ENCODE results near the gene TPPP2.
"Not testable (repeated sequence)": the region's sequence is repeated elsewhere in the genome, so short reads cannot be mapped to it uniquely, and the experiment has no call there.

Gene TPPP2

GRCh38 chr14:21029917-21030316 is at the start of gene TPPP2:
TPPP2 (plus strand) TSS chr14:21030217; CDS start chr14:21030582, 365 bp downstream.
- no peak for DNase-seq

- DNase-seq: no peak
These were observed 49.1 kb upstream of the TPPP2 start for GRCh38 chr14:20980906-20981305.

GRCh38 chr14:20982646-20983369 is 47.2 kb upstream of the TPPP2 start:
- DNase-seq: no peak

GRCh38 chr14:20985650-20986049 is 44.4 kb upstream of the TPPP2 start:
- not testable (repeated sequence) for DNase-seq

- no peak for DNase-seq
These were observed 43.2 kb upstream of the TPPP2 start for GRCh38 chr14:20986811-20987210.

DNA sequence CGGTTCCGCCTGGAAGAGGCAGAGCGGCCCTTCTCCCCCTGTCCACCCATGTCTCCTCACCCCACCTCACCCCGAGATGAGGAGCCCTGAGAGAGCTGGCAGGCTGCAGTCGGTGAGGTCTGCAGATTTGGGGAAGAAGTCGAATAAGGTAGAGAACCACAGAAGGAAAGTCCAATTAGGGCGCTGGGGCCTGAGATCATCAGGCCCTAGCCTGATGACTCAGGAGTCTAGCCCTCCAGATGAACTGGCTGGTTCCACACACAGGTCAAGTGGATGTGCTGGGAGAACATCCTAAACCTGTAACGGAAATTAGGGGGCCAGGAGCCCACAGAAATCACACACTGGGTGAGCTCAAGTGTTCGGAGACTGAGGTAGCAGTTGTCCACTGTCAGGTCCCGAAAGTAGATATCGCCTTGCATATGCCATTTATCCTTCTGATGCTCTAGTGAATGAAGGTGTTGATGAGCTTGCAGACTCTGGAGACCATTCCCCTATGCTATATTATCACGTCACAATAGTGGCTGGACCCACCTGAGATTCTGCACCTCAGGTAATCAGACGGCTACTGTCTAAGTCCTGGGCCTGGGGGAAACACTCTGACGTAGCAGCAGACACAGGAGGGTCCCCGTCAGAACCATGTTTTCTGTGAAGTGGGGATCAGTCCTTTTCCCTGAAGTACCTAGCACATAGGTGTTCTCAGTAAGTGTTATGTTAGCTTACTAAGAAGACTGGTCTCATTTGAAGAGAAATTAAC is 41.1 kb upstream of the TPPP2 start:
- no peak for DNase-seq

- DNase-seq: no peak
These were observed 40.6 kb upstream of the TPPP2 start for GRCh38 chr14:20989471-20989786.

- peak; percentile 86 to 90 for DNase-seq
These were observed 40.0 kb upstream of the TPPP2 start, which contains the start of gene METTL17 for GRCh38 chr14:20989787-20990600. METTL17 (plus strand) TSS chr14:20989980; CDS start chr14:20990003, 23 bp downstream.

- no peak for DNase-seq
These were observed 33.5 kb upstream of the TPPP2 start for GRCh38 chr14:20996521-20996920.

DNA sequence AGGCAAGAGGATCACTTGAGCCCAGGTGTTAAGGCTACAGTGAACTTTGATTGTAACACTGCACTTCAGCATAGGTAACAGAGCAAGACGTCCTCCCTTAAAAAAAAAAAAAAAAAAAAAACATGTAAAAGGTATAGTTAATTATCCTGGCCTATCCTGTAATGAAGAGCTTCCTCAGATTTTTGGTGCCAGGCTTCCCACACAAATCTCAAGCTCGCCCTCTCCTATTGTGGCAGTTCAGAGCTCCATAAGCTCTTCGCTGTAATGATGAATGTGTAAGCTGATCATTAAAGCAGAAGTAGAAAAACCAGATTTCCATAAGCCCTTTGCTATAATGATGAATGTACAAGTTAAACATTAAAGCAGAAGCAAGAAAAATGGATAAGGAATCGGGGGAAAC is 32.9 kb upstream of the TPPP2 start:
- no peak for DNase-seq

GRCh38 chr14:20997564-20997963 is 32.5 kb upstream of the TPPP2 start:
- no peak for DNase-seq

DNA sequence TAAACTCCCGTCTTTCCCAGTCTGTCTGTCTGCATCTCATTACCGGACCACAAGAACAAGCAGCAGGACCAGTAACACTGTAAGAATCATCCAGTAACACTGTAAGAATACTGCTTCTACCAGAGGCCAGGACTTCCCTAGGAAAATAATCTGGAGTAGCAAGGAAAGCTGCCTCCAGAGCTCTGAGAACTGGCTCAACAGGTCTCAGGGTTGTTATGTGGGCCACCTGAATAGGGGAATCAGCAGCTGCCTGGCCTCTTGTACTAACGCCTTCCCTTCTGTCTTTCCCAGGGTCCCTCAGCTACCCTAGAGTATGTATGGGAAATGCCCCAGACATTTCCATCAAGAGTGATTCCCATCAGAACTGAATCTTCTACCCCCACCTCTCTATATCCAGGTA is 31.9 kb upstream of the TPPP2 start:
- no peak for DNase-seq

GRCh38 chr14:20998674-20999366 is 31.2 kb upstream of the TPPP2 start, which contains the start of gene SLC39A2:
SLC39A2 (plus strand) TSS chr14:20999293; CDS start chr14:20999447, 154 bp downstream.
- DNase-seq: no peak

DNA sequence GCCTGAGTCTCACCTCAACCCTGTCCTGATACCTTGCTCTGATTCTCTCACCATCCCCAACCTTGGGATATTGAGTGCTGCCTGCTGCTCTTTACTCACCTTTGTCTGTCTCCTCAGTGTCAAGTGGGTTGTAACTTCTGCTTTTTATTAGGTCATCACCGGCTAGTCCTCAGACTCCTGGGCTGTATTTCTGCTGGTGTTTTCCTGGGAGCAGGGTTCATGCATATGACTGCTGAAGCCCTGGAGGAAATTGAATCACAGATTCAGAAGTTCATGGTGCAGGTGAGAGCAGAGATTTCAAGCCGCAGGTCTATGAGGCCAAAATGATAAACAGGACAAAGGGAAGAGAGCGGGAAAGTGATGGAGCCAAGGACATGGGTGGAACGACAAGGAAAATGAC is 30.4 kb upstream of the TPPP2 start:
- no peak for DNase-seq

DNA sequence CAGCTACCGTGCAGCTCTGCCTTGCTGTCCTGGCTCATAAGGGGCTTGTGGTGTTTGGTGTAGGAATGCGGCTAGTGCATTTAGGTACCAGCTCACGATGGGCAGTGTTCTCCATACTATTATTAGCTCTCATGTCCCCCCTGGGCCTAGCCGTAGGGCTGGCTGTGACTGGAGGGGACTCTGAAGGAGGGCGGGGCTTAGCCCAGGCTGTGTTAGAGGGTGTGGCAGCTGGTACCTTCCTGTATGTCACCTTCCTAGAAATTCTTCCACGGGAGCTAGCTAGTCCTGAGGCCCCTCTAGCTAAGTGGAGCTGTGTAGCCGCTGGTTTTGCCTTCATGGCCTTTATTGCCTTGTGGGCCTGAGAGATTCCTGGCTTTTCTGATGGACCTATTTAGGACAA is 28.8 kb upstream of the TPPP2 start:
- DNase-seq: no peak

- no peak for DNase-seq
These were observed 26.1 kb upstream of the TPPP2 start for GRCh38 chr14:21003788-21004346.

GRCh38 chr14:21009721-21010120 is 20.3 kb upstream of the TPPP2 start:
- DNase-seq: not testable (repeated sequence)

DNA sequence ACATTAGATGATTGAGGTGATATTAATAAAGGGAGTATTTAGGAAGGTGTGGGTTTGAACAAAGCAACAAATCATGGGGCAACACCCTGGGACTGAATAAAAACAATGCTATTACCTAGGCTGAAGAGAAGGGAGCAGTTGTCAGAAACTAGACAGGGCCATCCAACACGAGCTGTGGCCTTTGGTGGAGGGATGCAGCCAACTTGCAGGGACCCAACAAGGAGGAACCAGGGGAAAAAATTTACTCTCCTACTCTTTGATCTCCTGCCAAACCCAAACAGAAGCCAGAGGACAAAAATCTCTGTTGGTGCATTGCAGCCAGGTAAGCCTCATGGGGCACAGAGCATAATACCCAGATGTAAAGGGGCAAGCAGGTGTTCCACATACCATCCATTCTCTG is 18.9 kb upstream of the TPPP2 start:
- DNase-seq: no peak

- DNase-seq: peak; percentile 73 to 85
These were observed 15.2 kb upstream of the TPPP2 start for GRCh38 chr14:21014761-21015190.

GRCh38 chr14:21015312-21015711 is 14.7 kb upstream of the TPPP2 start:
- DNase-seq: no peak

- DNase-seq: no peak
These were observed 13.4 kb upstream of the TPPP2 start for GRCh38 chr14:21016413-21017190.
